GM10266 (cell line): Measurements from ENCODE around the gene CALM1.

Source experiments
- DNase-seq: peaks from one replicate; pipeline ENCODE4 v3.0.0; 2012; ENCODE audit errors: extremely low spot score
- TF ChIP-seq, protein P1 (sequence below): IDR thresholded peaks from 2 replicates; pipeline ENCODE4 v1.5.1; 2012; ENCODE audit warnings: mild to moderate bottlenecking, low read depth; ENCODE audit not compliant: control insufficient read depth, insufficient read depth; ENCODE audit errors: missing control alignments

Gene CALM1

DNA sequence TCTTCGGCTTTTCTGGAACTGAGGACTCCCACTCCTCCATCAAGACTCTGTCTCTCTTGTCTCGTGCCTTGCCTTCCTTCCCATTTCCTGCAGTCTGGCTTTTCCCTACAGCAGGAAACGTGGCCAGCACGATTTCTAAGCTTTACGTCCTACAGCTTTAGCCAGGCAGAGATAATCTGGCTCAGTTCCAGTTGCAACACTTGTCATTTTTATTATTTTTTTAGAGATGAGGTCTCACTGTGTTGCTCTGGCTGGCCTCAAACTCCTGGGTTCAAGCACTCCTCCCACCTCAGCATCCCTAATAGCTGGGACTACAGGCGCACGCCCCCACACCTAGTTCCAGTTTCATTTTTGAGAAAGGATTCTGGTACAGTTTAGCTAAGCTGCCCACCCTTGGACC lies 19.9 kb downstream of the CALM1 start:
- TF ChIP-seq, protein P1, sequence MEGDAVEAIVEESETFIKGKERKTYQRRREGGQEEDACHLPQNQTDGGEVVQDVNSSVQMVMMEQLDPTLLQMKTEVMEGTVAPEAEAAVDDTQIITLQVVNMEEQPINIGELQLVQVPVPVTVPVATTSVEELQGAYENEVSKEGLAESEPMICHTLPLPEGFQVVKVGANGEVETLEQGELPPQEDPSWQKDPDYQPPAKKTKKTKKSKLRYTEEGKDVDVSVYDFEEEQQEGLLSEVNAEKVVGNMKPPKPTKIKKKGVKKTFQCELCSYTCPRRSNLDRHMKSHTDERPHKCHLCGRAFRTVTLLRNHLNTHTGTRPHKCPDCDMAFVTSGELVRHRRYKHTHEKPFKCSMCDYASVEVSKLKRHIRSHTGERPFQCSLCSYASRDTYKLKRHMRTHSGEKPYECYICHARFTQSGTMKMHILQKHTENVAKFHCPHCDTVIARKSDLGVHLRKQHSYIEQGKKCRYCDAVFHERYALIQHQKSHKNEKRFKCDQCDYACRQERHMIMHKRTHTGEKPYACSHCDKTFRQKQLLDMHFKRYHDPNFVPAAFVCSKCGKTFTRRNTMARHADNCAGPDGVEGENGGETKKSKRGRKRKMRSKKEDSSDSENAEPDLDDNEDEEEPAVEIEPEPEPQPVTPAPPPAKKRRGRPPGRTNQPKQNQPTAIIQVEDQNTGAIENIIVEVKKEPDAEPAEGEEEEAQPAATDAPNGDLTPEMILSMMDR, result no peak
- no peak for DNase-seq

DNA sequence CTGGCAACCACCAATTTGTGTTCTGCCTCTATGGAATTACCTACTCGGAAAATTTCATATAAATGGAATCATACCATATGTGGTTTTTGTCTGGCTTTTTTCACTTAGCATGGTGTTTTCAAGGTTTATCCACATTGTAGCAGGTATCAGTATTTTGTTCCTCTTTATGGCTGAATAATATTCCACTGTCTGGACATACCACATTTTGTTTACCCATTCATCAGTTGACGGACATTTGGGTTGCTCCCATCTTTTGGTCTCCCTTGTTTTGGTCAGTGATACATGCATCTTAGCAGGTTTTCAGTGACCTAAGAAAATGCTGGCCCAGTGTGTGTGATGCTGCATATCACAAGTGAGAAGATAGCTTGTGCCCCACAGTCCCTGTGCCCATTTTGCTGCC lies 21.2 kb downstream of the CALM1 start:
- DNase-seq, result no peak
- TF ChIP-seq, protein P1, result no peak

DNA sequence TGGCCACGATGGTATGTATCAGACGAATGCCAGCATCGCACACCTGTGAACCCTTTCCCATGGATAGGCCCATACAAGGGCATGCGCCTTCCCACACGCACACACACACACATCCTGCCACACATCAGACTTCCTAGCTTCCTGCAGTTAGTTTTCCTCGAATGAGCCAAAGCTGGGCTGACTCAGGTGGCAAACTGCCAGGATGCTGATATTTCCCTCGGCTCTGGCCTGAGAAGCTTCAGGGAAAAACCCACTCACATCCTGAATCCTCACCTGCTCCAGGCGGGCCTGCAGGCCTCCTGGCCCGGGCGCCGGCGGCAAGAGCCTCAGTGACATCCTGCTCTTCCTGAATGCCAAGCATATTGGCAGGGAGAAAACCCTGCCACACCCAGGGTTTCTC lies 22.4 kb downstream of the CALM1 start:
- DNase-seq, result no peak
- TF ChIP-seq, protein P1, result no peak

DNA sequence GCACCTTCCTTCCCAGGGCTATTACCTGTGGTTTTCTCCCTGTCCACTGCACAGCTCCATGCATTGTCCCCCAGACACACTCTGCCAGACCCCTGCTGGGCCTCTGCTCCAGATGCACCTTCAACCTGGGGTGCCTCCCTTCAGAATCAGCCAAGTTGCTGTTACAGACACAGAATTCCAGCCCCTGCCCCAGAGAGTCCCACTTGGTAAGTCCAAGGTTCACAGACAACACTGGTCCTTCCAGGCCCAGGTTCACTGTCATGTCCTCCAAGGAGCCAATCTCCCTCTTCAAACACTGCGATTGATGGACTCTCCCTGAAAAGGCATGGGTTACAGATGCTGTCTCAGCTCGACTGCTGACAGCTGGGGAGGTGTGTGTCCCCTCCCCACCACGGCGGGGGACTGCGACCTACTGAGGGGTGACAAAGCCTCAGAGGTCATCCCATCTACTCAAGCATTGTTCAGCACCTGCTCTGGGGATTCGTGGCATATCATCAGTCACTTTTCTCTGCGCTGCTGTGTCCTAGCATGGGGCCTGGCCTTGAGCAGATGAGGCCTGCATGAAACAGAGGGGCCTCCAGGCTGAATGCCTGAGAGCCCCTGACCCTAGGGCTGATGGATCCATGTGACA lies 24.3 kb downstream of the CALM1 start:
- no peak for DNase-seq
- TF ChIP-seq, protein P1, result no peak

DNA sequence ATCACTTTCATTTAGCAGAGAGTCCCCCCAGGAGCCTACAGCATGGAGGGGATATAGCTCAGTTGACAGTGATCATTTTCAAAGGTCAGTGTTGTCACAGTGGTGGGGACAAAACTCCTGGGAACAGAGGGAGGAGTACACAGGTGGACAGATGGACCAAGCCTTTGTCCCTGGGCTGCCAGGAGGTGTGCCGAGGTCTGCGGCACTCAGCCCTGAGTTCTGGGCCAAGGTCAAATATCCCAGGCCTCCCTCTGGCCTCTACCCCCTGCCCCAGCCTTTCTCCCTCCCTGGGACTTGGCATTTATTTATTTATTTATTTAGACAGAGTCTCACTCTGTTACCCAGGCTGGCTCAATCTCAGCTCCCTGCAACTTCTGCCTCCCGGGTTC lies 24.8 kb downstream of the CALM1 start:
- TF ChIP-seq, protein P1, result no peak
- no peak for DNase-seq

DNA sequence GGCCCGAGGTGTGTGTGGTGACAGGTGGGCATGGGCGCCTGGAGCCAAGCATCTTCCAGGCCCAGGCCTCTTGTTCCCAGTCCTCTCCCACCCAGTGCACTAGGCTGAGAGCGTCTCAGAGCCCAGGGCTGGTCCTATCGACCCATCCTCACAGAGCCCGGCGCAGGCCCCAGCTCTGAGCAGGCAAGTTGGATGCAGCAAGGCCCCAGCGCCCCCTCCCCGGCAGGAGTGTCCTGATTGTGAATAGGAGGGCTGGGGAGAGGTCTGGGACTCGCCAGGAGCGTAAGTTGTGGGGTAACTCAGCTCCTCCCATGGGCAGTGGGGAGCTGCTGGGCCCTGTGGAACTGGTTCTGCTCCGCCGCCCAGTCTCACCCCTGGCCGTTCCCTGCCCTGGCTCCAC lies 26.3 kb downstream of the CALM1 start:
- no peak for DNase-seq
- TF ChIP-seq, protein P1, result no peak

DNA sequence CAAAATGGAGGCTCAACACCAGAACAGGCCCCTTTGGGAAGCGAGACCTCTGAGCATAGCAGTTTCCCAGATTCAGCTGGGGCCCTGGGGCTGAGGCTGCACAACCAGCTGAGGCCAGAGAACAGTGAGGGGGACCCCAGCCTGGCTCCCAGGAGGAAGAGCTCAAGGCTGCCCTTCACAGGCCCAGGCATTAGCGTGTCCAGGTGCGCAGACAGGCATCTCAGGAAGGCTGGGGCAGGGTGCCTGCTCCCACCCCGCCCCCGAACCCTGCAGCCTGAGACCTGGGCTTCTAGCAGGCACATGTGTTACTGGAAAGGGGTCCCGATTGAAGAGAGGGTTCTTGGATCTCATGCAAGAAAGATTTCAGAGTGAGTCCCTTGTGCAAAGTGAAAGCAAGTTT lies 27.2 kb downstream of the CALM1 start:
- TF ChIP-seq, protein P1, result no peak
- no peak for DNase-seq
